Mammary microvascular endothelial cell (primary cell): Measurements from ENCODE around the gene LRRC3C. TPM values are rescaled to one million over a fixed set of nuclear protein-coding genes. Genes with fewer than 3 reads are reported as not detected.

Experiments used
- total RNA-seq: library from RNA; depleted of rRNA; stranded (reverse); fragments of >200 nt; gene quantifications from 2 replicates; pipeline ENCODE4 v1.2.3, GENCODE V29; 2015

LRRC3C gene
- not detected in 2 replicates for total RNA-seq

GRCh38 chr17:39927101-39927928 is at the start of gene LRRC3C, which contains the start of gene ORMDL3:
Gene LRRC3C, plus strand, starts transcription at chr17:39927732. Its CDS starts 13,792 bp downstream, at chr17:39941524.
Gene ORMDL3, minus strand, starts transcription at chr17:39927601. Its CDS starts 3,398 bp downstream, at chr17:39924203.

GRCh38 chr17:39962642-39963220 is 35.2 kb downstream of the LRRC3C start, which contains the start of gene GSDMA:
Gene GSDMA, plus strand, starts transcription at chr17:39963004. Its CDS starts 2,684 bp downstream, at chr17:39965688.

GRCh38 chr17:39980351-39981206 is 53.0 kb downstream of the LRRC3C start, which contains the start of gene PSMD3:
Gene PSMD3, plus strand, starts transcription at chr17:39980807. Its CDS starts 164 bp downstream, at chr17:39980971.

Other genes with a start within 250 kb of the LRRC3C start
- gene PGAP3, start 239.7 kb upstream of the LRRC3C start, total RNA-seq, result 3.0 and 3.1 TPM in 2 replicates
- gene ERBB2, start 227.7 kb upstream of the LRRC3C start, total RNA-seq, result 12.5 and 13.5 TPM in 2 replicates
- 77.2 and 85.3 TPM in 2 replicates for gene MIEN1, start 197.2 kb upstream of the LRRC3C start, total RNA-seq
- 0.27 and 0.30 TPM in 2 replicates for gene GRB7, start 189.8 kb upstream of the LRRC3C start, total RNA-seq
- not detected in 2 replicates for gene IKZF3, start 63.4 kb upstream of the LRRC3C start, total RNA-seq
- not detected in 2 replicates for gene ZPBP2, start 59.5 kb upstream of the LRRC3C start, total RNA-seq
- 0.53 and 1.8 TPM in 2 replicates for gene GSDMB, start 9.1 kb upstream of the LRRC3C start, total RNA-seq
- 15.5 and 19.0 TPM in 2 replicates for gene ORMDL3, start 131 bp upstream of the LRRC3C start, total RNA-seq
- not detected in 2 replicates for gene GSDMA, start 35.3 kb downstream of the LRRC3C start, total RNA-seq
- gene PSMD3, start 53.1 kb downstream of the LRRC3C start, total RNA-seq, result 144 and 176 TPM in 2 replicates
- gene CSF3, start 87.7 kb downstream of the LRRC3C start, total RNA-seq, result 8.3 and 11.3 TPM in 2 replicates
- gene MED24, start 126.7 kb downstream of the LRRC3C start, total RNA-seq, result 95.3 and 99.0 TPM in 2 replicates
- 11.7 and 16.3 TPM in 2 replicates for gene THRA, start 135.2 kb downstream of the LRRC3C start, total RNA-seq
- gene NR1D1, start 172.9 kb downstream of the LRRC3C start, total RNA-seq, result 0.87 and 1.7 TPM in 2 replicates
- gene MSL1, start 194.2 kb downstream of the LRRC3C start, total RNA-seq, result 45.9 and 49.0 TPM in 2 replicates
- 38.0 and 41.0 TPM in 2 replicates for gene CASC3, start 212.8 kb downstream of the LRRC3C start, total RNA-seq
- 0.79 and 1.9 TPM in 2 replicates for gene RAPGEFL1, start 249.7 kb downstream of the LRRC3C start, total RNA-seq